ENCODE measurements around the gene CCDC146.

GRCh38 chr7:77295549-77295948, 173.1 kb downstream of the CCDC146 start:
- no peak for TF ChIP-seq SREBF2 (CRISPR knock-in tag; IDR thresholded peaks at IDR 0.05)
- no peak for TF ChIP-seq SMC3 (conservative IDR thresholded peaks at IDR 0.05; ENCODE audit: insufficient read depth, low read depth, low read length)
- TF ChIP-seq FOXK2 (conservative IDR thresholded peaks at IDR 0.05 in 1 of 2, IDR thresholded peaks at IDR 0.05 in 1 of 2; ENCODE audit: low read depth in 2 of 2): no peak
- no peak for TF ChIP-seq CTCF (IDR thresholded peaks at IDR 0.05 in 2 of 3, conservative IDR thresholded peaks at IDR 0.05 in 1 of 3; ENCODE audit: insufficient read depth in 2 of 3, low read depth in 1 of 3, low read length in 3 of 3)
- TF ChIP-seq ATF4 (CRISPR knock-in tag; IDR thresholded peaks at IDR 0.05): no peak
- no peak for TF ChIP-seq TEAD1 (CRISPR knock-in tag; IDR thresholded peaks at IDR 0.05)
- TF ChIP-seq ELF1 (tag; IDR thresholded peaks at IDR 0.05): no peak
- TF ChIP-seq ZNF512 (tag; IDR thresholded peaks at IDR 0.05): no peak
- no peak for TF ChIP-seq MAFF (IDR thresholded peaks at IDR 0.05; ENCODE audit: low read length)
- no peak for TF ChIP-seq NFIC (IDR thresholded peaks at IDR 0.05)
- no peak for TF ChIP-seq NR1H2 (CRISPR knock-in tag; IDR thresholded peaks at IDR 0.05)

Data from K562 (cell line).